Vagina (tissue), 2 donors: Measurements from ENCODE around the gene PDE4D. TPM values are rescaled to one million over a fixed set of nuclear protein-coding genes. Genes with fewer than 3 reads are reported as not detected.
A peak's percentile ranks its signal among the peaks of the same experiment; 100 is the strongest.

ENCODE experiments used
- DNase-seq, 2 donors: peaks; one replicate each; pipeline ENCODE4 v3.0.0-alpha.2; 2017; ENCODE audit errors: extremely low spot score in 2 of 2
- H3K27ac ChIP-seq: fragments of 200-600 bp; sonication (generic); one replicate; pipeline ENCODE4 v1.5.1; 2019
- H3K27me3 ChIP-seq: fragments of 200-600 bp; sonication (generic); one replicate; pipeline ENCODE4 v1.5.1; 2019
- H3K36me3 ChIP-seq, 2 donors: fragments of 200-600 bp; sonication (generic); one replicate each; pipeline ENCODE4 v1.5.1; 2017 to 2019
- H3K4me1 ChIP-seq: fragments of 200-600 bp; sonication (generic); one replicate; pipeline ENCODE4 v1.5.1; 2019
- H3K4me3 ChIP-seq, 2 donors: fragments of 200-600 bp; sonication (generic); 1 replicate in 1 of 2; 2 replicates in 1 of 2; pipeline ENCODE4 v1.5.1; 2016 to 2019
- H3K9me3 ChIP-seq: fragments of 200-600 bp; sonication (generic); one replicate; pipeline ENCODE4 v1.5.1; 2019
- CTCF ChIP-seq, 3 experiments: fragments of 450-650 bp in 2 of 3; fragments of 200-600 bp in 1 of 3; sonication (generic) in 1 of 3; IDR thresholded peaks; one replicate each; pipeline ENCODE4 v1.5.1; 2017 to 2019; ENCODE audit warnings: antibody characterized with exemption in 3 of 3, mild to moderate bottlenecking in 2 of 3, moderate library complexity in 2 of 3
- POLR2A ChIP-seq, 2 donors: fragments of 450-650 bp; IDR thresholded peaks; one replicate each; pipeline ENCODE4 v1.6.1; 2017; ENCODE audit warnings: antibody characterized with exemption in 2 of 2, mild to moderate bottlenecking in 2 of 2, moderate library complexity in 2 of 2
- POLR2AphosphoS5 ChIP-seq, 2 donors: sonication (generic); formaldehyde crosslinking; IDR thresholded peaks; one replicate each; pipeline ENCODE4 v1.9.0; 2017; ENCODE audit warnings: antibody characterized with exemption in 2 of 2, mild to moderate bottlenecking in 2 of 2, low read depth in 1 of 2; ENCODE audit not compliant: insufficient read depth in 1 of 2
- intact Hi-C: fragments of 100-400 bp; cut with DNase I; formaldehyde crosslinking; loops from one replicate; pipeline ENCODE4 v1.15.1; 2023
- total RNA-seq: library from RNA; depleted of rRNA; stranded (reverse); fragments of >200 nt; gene quantifications from one replicate; pipeline ENCODE4 v1.2.3, GENCODE V29; 2016

Gene PDE4D
- total RNA-seq, 1 donor from 2014 or later: 86.9 TPM

DNA sequence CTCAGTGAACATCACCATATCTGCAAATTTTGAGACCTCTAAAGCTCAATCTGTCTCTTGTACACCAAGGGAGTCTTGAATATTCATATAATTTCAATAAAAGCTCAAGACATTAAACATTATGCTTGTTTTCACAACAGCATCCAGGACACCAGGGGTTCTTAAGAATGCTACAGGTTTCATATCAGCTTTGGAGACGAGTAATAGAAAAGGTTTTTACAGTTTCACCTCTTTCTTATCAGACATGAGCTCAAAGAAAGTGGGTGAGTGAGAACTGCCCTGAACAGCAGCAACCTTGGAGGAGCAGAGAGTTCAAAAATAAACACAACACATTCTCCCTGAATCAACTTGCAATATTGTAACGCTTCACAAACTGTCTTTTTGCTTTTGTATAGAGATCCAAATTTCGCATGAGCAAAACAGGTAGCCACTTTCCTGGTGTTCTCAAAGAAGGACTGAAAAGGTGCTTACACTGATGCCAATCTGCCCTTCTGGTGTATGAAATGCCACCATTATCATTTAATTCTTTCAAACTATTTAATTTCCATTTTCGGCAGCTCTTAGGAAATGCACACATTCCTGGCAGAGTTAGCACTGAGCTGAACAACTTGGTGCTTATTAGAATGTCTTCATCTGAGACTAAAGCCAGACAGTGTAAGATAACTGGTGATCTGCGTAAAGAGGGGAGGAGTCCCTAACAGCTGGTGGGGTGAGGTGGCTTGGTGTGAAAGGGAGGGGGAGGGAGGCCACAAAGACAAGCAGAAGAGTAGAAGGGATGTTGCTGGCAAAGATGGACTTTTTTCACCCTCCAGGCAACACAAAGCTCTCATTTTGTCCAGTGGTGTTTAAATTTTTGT, 535.3 kb downstream of the PDE4D start:
- Histone ChIP-seq H3K27ac (peak overlapping the region; percentile 37), H3K4me3 (no peak overlapping the region), H3K9me3 (no peaks in the 10 kb centered on the region), H3K27me3 (no peaks in the 10 kb centered on the region), H3K36me3 (no peaks in the 10 kb centered on the region), H3K4me1 (peaks cover 22% of the 10 kb centered on the region)
- no peak for TF ChIP-seq POLR2A (IDR thresholded peaks at IDR 0.05)
- TF ChIP-seq POLR2AphosphoS5 (IDR thresholded peaks at IDR 0.05; ENCODE audit: insufficient read depth in 1 of 2, low read depth in 1 of 2): no peak
- no peak for TF ChIP-seq CTCF (IDR thresholded peaks at IDR 0.05)
- no peak for DNase-seq
- intact Hi-C loops: no loop called here

DNA sequence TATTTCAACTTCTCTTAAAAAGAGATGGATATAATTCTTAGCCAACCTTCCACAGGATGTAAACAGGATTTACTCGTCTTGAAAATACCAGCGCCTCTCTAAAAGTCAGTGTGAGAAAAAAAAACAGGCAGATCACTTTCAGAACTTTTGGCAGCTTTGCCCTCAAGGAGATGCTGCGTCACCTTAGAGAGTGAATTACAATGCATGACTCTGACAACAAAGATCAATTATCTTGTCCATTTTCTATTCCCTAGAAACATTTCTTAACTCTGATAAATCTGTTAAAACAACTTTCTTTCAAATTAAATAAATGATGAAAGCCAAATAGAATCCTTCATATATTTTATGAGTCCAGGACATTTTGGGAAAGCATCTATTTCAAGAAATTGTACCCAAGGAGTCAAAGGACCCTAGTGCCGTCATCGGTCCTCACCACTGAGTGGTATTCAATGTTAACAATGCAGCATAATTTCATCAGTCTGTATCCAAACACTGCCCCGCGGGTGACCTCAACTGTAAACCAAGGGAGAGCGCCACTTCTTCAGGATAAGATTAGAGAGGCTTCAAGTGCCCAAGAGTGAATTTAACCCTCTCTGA, 536.0 kb downstream of the PDE4D start:
- TF ChIP-seq POLR2AphosphoS5 (IDR thresholded peaks at IDR 0.05; ENCODE audit: insufficient read depth in 1 of 2, low read depth in 1 of 2): no peak
- no peak for TF ChIP-seq CTCF (IDR thresholded peaks at IDR 0.05)
- TF ChIP-seq POLR2A (IDR thresholded peaks at IDR 0.05): no peak
- intact Hi-C loops: no loop called here
- no peak for DNase-seq
- Histone ChIP-seq H3K27me3 (no peaks in the 10 kb centered on the region), H3K4me3 (no peak overlapping the region), H3K36me3 (no peaks in the 10 kb centered on the region), H3K27ac (no peak overlapping the region), H3K9me3 (no peaks in the 10 kb centered on the region), H3K4me1 (peaks cover 22% of the 10 kb centered on the region)

- H3K27me3 ChIP-seq: no peaks in the 10 kb centered on the region
- no peak for TF ChIP-seq CTCF (IDR thresholded peaks at IDR 0.05)
- TF ChIP-seq POLR2AphosphoS5 (IDR thresholded peaks at IDR 0.05; ENCODE audit: insufficient read depth in 1 of 2, low read depth in 1 of 2): no peak
- TF ChIP-seq POLR2A (IDR thresholded peaks at IDR 0.05): no peak
- no peaks in the 10 kb centered on the region for H3K36me3 ChIP-seq
- H3K4me3 ChIP-seq: no peak overlapping the region
- no peaks in the 10 kb centered on the region for H3K9me3 ChIP-seq
- no peak overlapping the region for H3K27ac ChIP-seq
- intact Hi-C loops: no loop called here
- DNase-seq: no peak
- peaks cover 22% of the 10 kb centered on the region for H3K4me1 ChIP-seq
These were observed 536.6 kb downstream of the PDE4D start for GRCh38 chr5:59356813-59357380.

DNA sequence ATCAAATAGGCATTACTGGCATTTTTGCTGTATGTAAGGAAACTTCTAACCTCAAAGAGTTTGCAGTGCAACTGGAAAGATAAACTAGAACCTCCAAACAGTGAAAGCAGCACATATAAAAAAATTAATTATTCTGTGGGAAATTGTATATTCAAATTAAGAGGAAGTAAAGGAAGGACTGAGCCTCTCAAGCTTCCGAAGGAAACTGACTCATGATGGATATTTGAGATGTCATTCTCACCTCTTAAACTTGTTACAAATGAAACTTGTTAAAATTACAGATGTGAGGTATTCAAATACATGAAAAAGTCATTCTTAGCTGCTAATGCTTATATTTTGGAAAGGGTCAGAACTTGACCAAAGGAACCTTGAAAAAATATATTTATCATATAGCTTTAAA, 538.7 kb downstream of the PDE4D start:
- no peak overlapping the region for H3K4me3 ChIP-seq
- H3K27ac ChIP-seq: no peak overlapping the region
- peaks cover 22% of the 10 kb centered on the region for H3K4me1 ChIP-seq
- no peak for TF ChIP-seq CTCF (IDR thresholded peaks at IDR 0.05)
- no peak for TF ChIP-seq POLR2A (IDR thresholded peaks at IDR 0.05)
- no peak for TF ChIP-seq POLR2AphosphoS5 (IDR thresholded peaks at IDR 0.05; ENCODE audit: insufficient read depth in 1 of 2, low read depth in 1 of 2)
- no peaks in the 10 kb centered on the region for H3K36me3 ChIP-seq
- no peak for DNase-seq
- intact Hi-C loops: no loop called here
- no peaks in the 10 kb centered on the region for H3K9me3 ChIP-seq
- no peaks in the 10 kb centered on the region for H3K27me3 ChIP-seq
